ENCODE data around the gene SLC26A8. TPM values are rescaled to one million over a fixed set of nuclear protein-coding genes. Genes with fewer than 3 reads are reported as not detected.

SLC26A8 gene
- total and polyA plus RNA-seq, 2 of the 13 experiments (the other 11 are each of a cell fraction or from before 2014, with no cell fraction given): 0.46 TPM; not detected in 1

GRCh38 chr6:35919827-35920751 lies 104.4 kb downstream of the SLC26A8 start (continued):
- TF ChIP-seq SMARCC2 (IDR thresholded peaks at IDR 0.05) (no peak), U2AF1 (optimal IDR thresholded peaks at IDR 0.05; ENCODE audit: low read depth, low read length) (no peak), SP4 (CRISPR knock-in tag; IDR thresholded peaks at IDR 0.05) (peak; percentile 44; the same call in 1 of the 2 replicates), SRY (CRISPR knock-in tag; IDR thresholded peaks at IDR 0.05) (0 out of 2 replicates have a peak, but pooled peaks have one; percentile 10), ZC3H4 (CRISPR knock-in tag; IDR thresholded peaks at IDR 0.05; ENCODE audit: borderline replicate concordance) (peak; percentile 39; the same call in 1 of the 2 replicates), ZNF317 (CRISPR knock-in tag; IDR thresholded peaks at IDR 0.05) (no peak; the same call in 1 of the 2 replicates), ASH2L (IDR thresholded peaks at IDR 0.05; ENCODE audit: insufficient read length, low read depth, low read length) (peak; percentile 37), NFYB (CRISPR knock-in tag; IDR thresholded peaks at IDR 0.05) (0 out of 2 replicates have a peak, but pooled peaks have one; percentile 37), HMGXB3 (CRISPR knock-in tag; IDR thresholded peaks at IDR 0.05; ENCODE audit: borderline replicate concordance) (no peak), ZBTB26 (CRISPR knock-in tag; IDR thresholded peaks at IDR 0.05; ENCODE audit: borderline replicate concordance) (0 out of 2 replicates have a peak, but pooled peaks have one; percentile 36), ZNF724P (CRISPR knock-in tag; IDR thresholded peaks at IDR 0.05; ENCODE audit: borderline replicate concordance) (no peak; the same call in 1 of the 2 replicates)
- TF ChIP-seq, protein P1, sequence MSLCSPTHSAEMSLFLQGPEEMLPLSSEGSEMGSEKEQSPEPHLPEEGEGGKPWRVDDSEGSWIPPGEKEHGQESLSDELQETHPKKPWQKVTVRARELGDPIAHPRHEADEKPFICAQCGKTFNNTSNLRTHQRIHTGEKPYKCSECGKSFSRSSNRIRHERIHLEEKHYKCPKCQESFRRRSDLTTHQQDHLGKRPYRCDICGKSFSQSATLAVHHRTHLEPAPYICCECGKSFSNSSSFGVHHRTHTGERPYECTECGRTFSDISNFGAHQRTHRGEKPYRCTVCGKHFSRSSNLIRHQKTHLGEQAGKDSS (CRISPR knock-in tag; IDR thresholded peaks at IDR 0.05; ENCODE audit: borderline replicate concordance, low read depth): peak; percentile 61; the same call in 1 of the 2 replicates
- TF ChIP-seq, protein P2, sequence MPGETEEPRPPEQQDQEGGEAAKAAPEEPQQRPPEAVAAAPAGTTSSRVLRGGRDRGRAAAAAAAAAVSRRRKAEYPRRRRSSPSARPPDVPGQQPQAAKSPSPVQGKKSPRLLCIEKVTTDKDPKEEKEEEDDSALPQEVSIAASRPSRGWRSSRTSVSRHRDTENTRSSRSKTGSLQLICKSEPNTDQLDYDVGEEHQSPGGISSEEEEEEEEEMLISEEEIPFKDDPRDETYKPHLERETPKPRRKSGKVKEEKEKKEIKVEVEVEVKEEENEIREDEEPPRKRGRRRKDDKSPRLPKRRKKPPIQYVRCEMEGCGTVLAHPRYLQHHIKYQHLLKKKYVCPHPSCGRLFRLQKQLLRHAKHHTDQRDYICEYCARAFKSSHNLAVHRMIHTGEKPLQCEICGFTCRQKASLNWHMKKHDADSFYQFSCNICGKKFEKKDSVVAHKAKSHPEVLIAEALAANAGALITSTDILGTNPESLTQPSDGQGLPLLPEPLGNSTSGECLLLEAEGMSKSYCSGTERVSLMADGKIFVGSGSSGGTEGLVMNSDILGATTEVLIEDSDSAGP (CRISPR knock-in tag; IDR thresholded peaks at IDR 0.05; ENCODE audit: borderline replicate concordance): no peak
- TF ChIP-seq, protein P3, sequence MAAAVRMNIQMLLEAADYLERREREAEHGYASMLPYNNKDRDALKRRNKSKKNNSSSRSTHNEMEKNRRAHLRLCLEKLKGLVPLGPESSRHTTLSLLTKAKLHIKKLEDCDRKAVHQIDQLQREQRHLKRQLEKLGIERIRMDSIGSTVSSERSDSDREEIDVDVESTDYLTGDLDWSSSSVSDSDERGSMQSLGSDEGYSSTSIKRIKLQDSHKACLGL (CRISPR knock-in tag; IDR thresholded peaks at IDR 0.05): peak; percentile 54; the same call in 1 of the 2 replicates
- TF ChIP-seq, protein P4, sequence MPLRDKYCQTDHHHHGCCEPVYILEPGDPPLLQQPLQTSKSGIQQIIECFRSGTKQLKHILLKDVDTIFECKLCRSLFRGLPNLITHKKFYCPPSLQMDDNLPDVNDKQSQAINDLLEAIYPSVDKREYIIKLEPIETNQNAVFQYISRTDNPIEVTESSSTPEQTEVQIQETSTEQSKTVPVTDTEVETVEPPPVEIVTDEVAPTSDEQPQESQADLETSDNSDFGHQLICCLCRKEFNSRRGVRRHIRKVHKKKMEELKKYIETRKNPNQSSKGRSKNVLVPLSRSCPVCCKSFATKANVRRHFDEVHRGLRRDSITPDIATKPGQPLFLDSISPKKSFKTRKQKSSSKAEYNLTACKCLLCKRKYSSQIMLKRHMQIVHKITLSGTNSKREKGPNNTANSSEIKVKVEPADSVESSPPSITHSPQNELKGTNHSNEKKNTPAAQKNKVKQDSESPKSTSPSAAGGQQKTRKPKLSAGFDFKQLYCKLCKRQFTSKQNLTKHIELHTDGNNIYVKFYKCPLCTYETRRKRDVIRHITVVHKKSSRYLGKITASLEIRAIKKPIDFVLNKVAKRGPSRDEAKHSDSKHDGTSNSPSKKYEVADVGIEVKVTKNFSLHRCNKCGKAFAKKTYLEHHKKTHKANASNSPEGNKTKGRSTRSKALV (CRISPR knock-in tag; IDR thresholded peaks at IDR 0.05): peak; percentile 56; the same call in 1 of the 2 replicates
